Measurements from ENCODE around the gene SAMD13. TPM values are rescaled to one million over a fixed set of nuclear protein-coding genes. Genes with fewer than 3 reads are reported as not detected.

Gene SAMD13
- total and polyA plus RNA-seq, 2 donors (not counting 3 experiments of a cell fraction or from before 2014, with no cell fraction given) = 1.2 to 4.8 TPM

GRCh38 chr1:84353695-84354094, 52.2 kb downstream of the SAMD13 start:
- Histone ChIP-seq H3K27me3 (ENCODE audit: control insufficient read depth in 2 of 2, insufficient read depth in 2 of 2, low read length in 2 of 2) (no peaks in the 10 kb centered on the region), H3K79me2 (ENCODE audit: control insufficient read depth, insufficient read depth, low read length) (no peaks in the 10 kb centered on the region), H2AFZ (ENCODE audit: low read depth, low read length) (no peak overlapping the region), H3K9ac (replicated peaks; ENCODE audit: extremely low read depth, insufficient read depth, low read length) (no peak overlapping the region), H3K9me3 (replicated peaks; ENCODE audit: control insufficient read depth, insufficient read depth, low read length) (no peaks in the 10 kb centered on the region), H4K20me1 (replicated peaks; ENCODE audit: control insufficient read depth, extremely low read depth, insufficient read depth, low read length) (no peaks in the 10 kb centered on the region), H3K4me2 (ENCODE audit: insufficient read depth, low read length) (no peak overlapping the region), H3K4me3 (replicated peaks in 1 of 3; ENCODE audit: insufficient read depth in 1 of 3, low read depth in 1 of 3, low read length in 3 of 3) (no peak overlapping the region), H3K9me1 (replicated peaks; ENCODE audit: control insufficient read depth, extremely low read depth, insufficient read depth, low read length) (no peaks in the 10 kb centered on the region), H3K4me1 (ENCODE audit: control insufficient read depth, extremely low read depth, insufficient read depth, low read length) (no peaks in the 10 kb centered on the region), H3K36me3 (ENCODE audit: control insufficient read depth in 2 of 2, extremely low read depth in 1 of 2, insufficient read depth in 2 of 2, low read length in 2 of 2) (no peaks in the 10 kb centered on the region), H3K27ac (ENCODE audit: insufficient read depth, low read depth, low read length) (no peak overlapping the region)
- FAIRE-seq (no peak), DNase-seq (ENCODE audit: low read depth, low spot score) (no peak)
- dilution Hi-C loops (cut with MboI; ENCODE audit: extremely low pct_ligation_motif_present, low sequenced_read_pairs) (no loop called here), intact Hi-C loops (cut with micrococcal nuclease) (no loop called here)
- BruUV-seq (replicated peaks) = no TSS peak
- ChIA-PET CTCF (no interaction called here), POLR2A (no interaction called here)
- no peak for TF ChIP-seq CTCF (IDR thresholded peaks at IDR 0.05; ENCODE audit: extremely low read depth in 1 of 2, insufficient read depth in 1 of 2, low read depth in 1 of 2, low read length in 2 of 2)
- TF ChIP-seq EZH2 (IDR thresholded peaks at IDR 0.05; ENCODE audit: borderline replicate concordance, low read depth, low read length, severe bottlenecking) = no peak
- TF ChIP-seq GATA2 (IDR thresholded peaks at IDR 0.05; ENCODE audit: insufficient read depth, insufficient read length, low read depth, low read length) = no peak
- TF ChIP-seq POLR2AphosphoS5 (IDR thresholded peaks at IDR 0.05; ENCODE audit: insufficient read depth, low read depth, low read length) = no peak
- TF ChIP-seq FOS (IDR thresholded peaks at IDR 0.05; ENCODE audit: borderline replicate concordance, insufficient read depth, low read length) = no peak
- no peak for TF ChIP-seq MAX (IDR thresholded peaks at IDR 0.05; ENCODE audit: insufficient read depth, insufficient read length)
- no peak for TF ChIP-seq JUN (IDR thresholded peaks at IDR 0.05; ENCODE audit: borderline replicate concordance, insufficient read depth, insufficient read length, low read depth)

Measured in endothelial cell of umbilical vein (primary cell).